Measurements from ENCODE around the gene TUG1. TPM values are rescaled to one million over a fixed set of nuclear protein-coding genes. Genes with fewer than 3 reads are reported as not detected.
A peak's percentile ranks its signal among the peaks of the same experiment; 100 is the strongest.

Gene TUG1
- total RNA-seq, 5 donors from 2014 or later (not counting 1 experiment from before 2014, with no cell fraction given), result 92.6 to 115 (median 94.8) TPM

- peaks cover 41 to 50% (median 50%) of the 10 kb centered on the region in 3 donors for H3K4me1 Mint-ChIP-seq
- peaks cover 81% of the 10 kb centered on the region for H3K36me3 Mint-ChIP-seq
- no peaks in the 10 kb centered on the region for H3K27me3 ChIP-seq (replicated peaks in 1 of 2; ENCODE audit: control insufficient read depth in 2 of 2, extremely low read depth in 1 of 2, insufficient read depth in 2 of 2, low read length in 1 of 2)
- H3K9me3 Mint-ChIP-seq, result no peaks in the 10 kb centered on the region
- POLR2A ChIA-PET, result no interaction called here
- no peaks in the 10 kb centered on the region for H3K27me3 Mint-ChIP-seq
- no peak overlapping the region for H3K4me3 ChIP-seq (ENCODE audit: control insufficient read depth in 1 of 2, extremely low read depth in 1 of 2, low read length in 1 of 2)
- 100% methylated on average over 1 of the region's 4 CpGs for WGBS (ENCODE audit: insufficient coverage)
- H3K4me3 Mint-ChIP-seq, result no peak overlapping the region
- ATAC-seq (replicated peaks in 1 of 4) (no peak), DNase-seq (no peak)
- CTCF ChIA-PET, result no interaction called here
- H3K27ac Mint-ChIP-seq, result peak overlapping the region; percentile 58 to 85
- peaks cover 0 to 32% of the 10 kb centered on the region in 2 experiments for H3K4me1 ChIP-seq (ENCODE audit: control insufficient read depth in 1 of 2, extremely low read depth in 1 of 2, insufficient read depth in 2 of 2, low read length in 2 of 2)
- H3K9me3 ChIP-seq, result no peaks in the 10 kb centered on the region
- H3K27ac ChIP-seq (ENCODE audit: low read length), result no peak overlapping the region
- peaks cover 37 to 97% of the 10 kb centered on the region in 2 donors for H3K36me3 ChIP-seq (ENCODE audit: control insufficient read depth in 2 of 2, extremely low read depth in 1 of 2, insufficient read depth in 1 of 2, low read length in 1 of 2)
Observed at GRCh38 chr22:30931541-30932300, 37.3 kb upstream of the TUG1 start.

- no peak overlapping the region for H3K27ac ChIP-seq (ENCODE audit: low read length)
- peaks cover 0 to 42% of the 10 kb centered on the region in 2 experiments for H3K4me1 ChIP-seq (ENCODE audit: control insufficient read depth in 1 of 2, extremely low read depth in 1 of 2, insufficient read depth in 2 of 2, low read length in 2 of 2)
- H3K27me3 Mint-ChIP-seq, result no peaks in the 10 kb centered on the region
- H3K4me1 Mint-ChIP-seq, result peaks cover 49 to 58% (median 49%) of the 10 kb centered on the region in 3 donors
- H3K36me3 Mint-ChIP-seq, result peaks cover 81% of the 10 kb centered on the region
- no peaks in the 10 kb centered on the region for H3K9me3 ChIP-seq
- H3K9me3 Mint-ChIP-seq, result no peaks in the 10 kb centered on the region
- POLR2A ChIA-PET, result interaction anchor here in 1 of 2 donors (0.6 kb wide), 1 partner anchor 11 kb away, joined by 4 read pairs; no protein-coding TSS in a partner anchor
- peaks cover 37 to 97% of the 10 kb centered on the region in 2 donors for H3K36me3 ChIP-seq (ENCODE audit: control insufficient read depth in 2 of 2, extremely low read depth in 1 of 2, insufficient read depth in 1 of 2, low read length in 1 of 2)
- peak overlapping the region; percentile 25 to 72 for H3K27ac Mint-ChIP-seq
- no peaks in the 10 kb centered on the region for H3K27me3 ChIP-seq (replicated peaks in 1 of 2; ENCODE audit: control insufficient read depth in 2 of 2, extremely low read depth in 1 of 2, insufficient read depth in 2 of 2, low read length in 1 of 2)
- no peak overlapping the region for H3K4me3 Mint-ChIP-seq
- CTCF ChIA-PET, result interaction anchor here in 1 of 2 donors (1.5 kb wide), 1 partner anchor 12 kb away, joined by 4 read pairs; no protein-coding TSS in a partner anchor
- no peak overlapping the region for H3K4me3 ChIP-seq (ENCODE audit: control insufficient read depth in 1 of 2, extremely low read depth in 1 of 2, low read length in 1 of 2)
- ATAC-seq (replicated peaks in 1 of 4) (no peak), DNase-seq (no peak)
- over 99% methylated on average over 16 of the region's 16 CpGs for WGBS (ENCODE audit: insufficient coverage)
Observed at GRCh38 chr22:30932661-30933060, 36.4 kb upstream of the TUG1 start.

- no peak overlapping the region for H3K4me3 Mint-ChIP-seq
- peaks cover 37 to 96% of the 10 kb centered on the region in 2 donors for H3K36me3 ChIP-seq (ENCODE audit: control insufficient read depth in 2 of 2, extremely low read depth in 1 of 2, insufficient read depth in 1 of 2, low read length in 1 of 2)
- no peak overlapping the region for H3K4me3 ChIP-seq (ENCODE audit: control insufficient read depth in 1 of 2, extremely low read depth in 1 of 2, low read length in 1 of 2)
- H3K36me3 Mint-ChIP-seq, result peaks cover 82% of the 10 kb centered on the region
- H3K27ac ChIP-seq (ENCODE audit: low read length), result no peak overlapping the region
- H3K27ac Mint-ChIP-seq, result peak overlapping the region; percentile 45 to 71
- DNase-seq (no peak), ATAC-seq (replicated peaks in 1 of 4) (no peak)
- H3K9me3 Mint-ChIP-seq, result no peaks in the 10 kb centered on the region
- H3K4me1 Mint-ChIP-seq, result peaks cover 55 to 65% (median 55%) of the 10 kb centered on the region in 3 donors
- no peaks in the 10 kb centered on the region for H3K27me3 ChIP-seq (replicated peaks in 1 of 2; ENCODE audit: control insufficient read depth in 2 of 2, extremely low read depth in 1 of 2, insufficient read depth in 2 of 2, low read length in 1 of 2)
- no peaks in the 10 kb centered on the region for H3K9me3 ChIP-seq
- POLR2A ChIA-PET, result no interaction called here
- H3K4me1 ChIP-seq (ENCODE audit: control insufficient read depth in 1 of 2, extremely low read depth in 1 of 2, insufficient read depth in 2 of 2, low read length in 2 of 2), result peaks cover 2 to 49% of the 10 kb centered on the region in 2 experiments
- WGBS (ENCODE audit: insufficient coverage), result 94% methylated on average over 6 of the region's 7 CpGs
- CTCF ChIA-PET, result interaction anchor here in 1 of 2 donors (1.5 kb wide), 1 partner anchor 13 kb away, joined by 4 read pairs; no protein-coding TSS in a partner anchor
- no peaks in the 10 kb centered on the region for H3K27me3 Mint-ChIP-seq
Observed at GRCh38 chr22:30933457-30933856, 35.6 kb upstream of the TUG1 start.

- Histone ChIP-seq H3K4me1 (ENCODE audit: control insufficient read depth in 1 of 2, extremely low read depth in 1 of 2, insufficient read depth in 2 of 2, low read length in 2 of 2) (peaks cover 6 to 54% of the 10 kb centered on the region in 2 experiments), H3K4me3 (ENCODE audit: control insufficient read depth in 1 of 2, extremely low read depth in 1 of 2, low read length in 1 of 2) (no peak overlapping the region), H3K9me3 (no peaks in the 10 kb centered on the region), H3K27me3 (replicated peaks in 1 of 2; ENCODE audit: control insufficient read depth in 2 of 2, extremely low read depth in 1 of 2, insufficient read depth in 2 of 2, low read length in 1 of 2) (no peaks in the 10 kb centered on the region), H3K27ac (ENCODE audit: low read length) (no peak overlapping the region), H3K36me3 (ENCODE audit: control insufficient read depth in 2 of 2, extremely low read depth in 1 of 2, insufficient read depth in 1 of 2, low read length in 1 of 2) (peaks cover 37 to 95% of the 10 kb centered on the region in 2 donors)
- no peaks in the 10 kb centered on the region for H3K9me3 Mint-ChIP-seq
- ChIA-PET POLR2A (interaction anchor here in 1 of 2 donors (0.6 kb wide), 1 partner anchor 148 kb away, joined by 3 read pairs; no protein-coding TSS in a partner anchor), CTCF (no interaction called here)
- DNase-seq (no peak), ATAC-seq (replicated peaks in 1 of 4) (no peak)
- H3K4me1 Mint-ChIP-seq, result peaks cover 60 to 70% (median 61%) of the 10 kb centered on the region in 3 donors
- H3K4me3 Mint-ChIP-seq, result no peak overlapping the region
- peak overlapping the region in 1 of 2 donors; percentile 71 for H3K27ac Mint-ChIP-seq
- H3K27me3 Mint-ChIP-seq, result no peaks in the 10 kb centered on the region
- peaks cover 81% of the 10 kb centered on the region for H3K36me3 Mint-ChIP-seq
- WGBS (ENCODE audit: insufficient coverage), result 92% methylated on average over 4 of the region's 8 CpGs
Observed at GRCh38 chr22:30934053-30934452, 35.0 kb upstream of the TUG1 start.

GRCh38 chr22:30940685-30941362 is 28.2 kb upstream of the TUG1 start:
- peak; percentile 31 to 70 (median 51) for DNase-seq
- H3K4me1 Mint-ChIP-seq, result peaks cover 89 to 95% (median 94%) of the 10 kb centered on the region in 3 donors
- peak overlapping the region; percentile 66 for H3K27ac ChIP-seq (ENCODE audit: low read length)
- no peaks in the 10 kb centered on the region for H3K27me3 Mint-ChIP-seq
- peak overlapping the region; percentile 54 to 64 for H3K4me3 ChIP-seq (ENCODE audit: control insufficient read depth in 1 of 2, extremely low read depth in 1 of 2, low read length in 1 of 2)
- CTCF ChIA-PET, result interaction anchor here (0.6 to 1.8 kb wide), 6 partner anchors 20 to 316 kb away, joined by 3 to 9 read pairs (median 4); partner anchors contain the start of genes MORC2 (in 1 of the 2) and TUG1 (in 1 of the 2)
- peak overlapping the region; percentile 74 to 85 (median 79) for H3K4me3 Mint-ChIP-seq
- 23% methylated on average over 7 of the region's 7 CpGs for WGBS (ENCODE audit: insufficient coverage)
- peaks cover 9 to 65% of the 10 kb centered on the region in 2 donors for H3K36me3 ChIP-seq (ENCODE audit: control insufficient read depth in 2 of 2, extremely low read depth in 1 of 2, insufficient read depth in 1 of 2, low read length in 1 of 2)
- H3K27ac Mint-ChIP-seq, result peak overlapping the region; percentile 97 to 98
- H3K9me3 Mint-ChIP-seq, result no peaks in the 10 kb centered on the region
- POLR2A ChIA-PET, result interaction anchor here (0.6 to 1.1 kb wide), 3 partner anchors 27 to 381 kb away, joined by 5 read pairs; partner anchors contain the start of genes MORC2 (in 1 of the 2) and TUG1 (in 1 of the 2)
- H3K9me3 ChIP-seq, result no peaks in the 10 kb centered on the region
- H3K27me3 ChIP-seq (replicated peaks in 1 of 2; ENCODE audit: control insufficient read depth in 2 of 2, extremely low read depth in 1 of 2, insufficient read depth in 2 of 2, low read length in 1 of 2), result no peaks in the 10 kb centered on the region
- H3K36me3 Mint-ChIP-seq, result peaks cover 71% of the 10 kb centered on the region
- peak; percentile 83 to 86 (median 83) for ATAC-seq (replicated peaks in 1 of 4)
- H3K4me1 ChIP-seq (ENCODE audit: control insufficient read depth in 1 of 2, extremely low read depth in 1 of 2, insufficient read depth in 2 of 2, low read length in 2 of 2), result peaks cover 52 to 82% of the 10 kb centered on the region in 2 experiments

GRCh38 chr22:30941363-30941740 is 27.7 kb upstream of the TUG1 start:
- H3K27ac Mint-ChIP-seq, result peak overlapping the region; percentile 97 to 98
- Histone ChIP-seq H3K4me1 (ENCODE audit: control insufficient read depth in 1 of 2, extremely low read depth in 1 of 2, insufficient read depth in 2 of 2, low read length in 2 of 2) (peaks cover 54 to 80% of the 10 kb centered on the region in 2 experiments), H3K27me3 (replicated peaks in 1 of 2; ENCODE audit: control insufficient read depth in 2 of 2, extremely low read depth in 1 of 2, insufficient read depth in 2 of 2, low read length in 1 of 2) (no peaks in the 10 kb centered on the region), H3K9me3 (no peaks in the 10 kb centered on the region), H3K4me3 (ENCODE audit: control insufficient read depth in 1 of 2, extremely low read depth in 1 of 2, low read length in 1 of 2) (peak overlapping the region; percentile 54 to 64), H3K27ac (ENCODE audit: low read length) (peak overlapping the region; percentile 66), H3K36me3 (ENCODE audit: control insufficient read depth in 2 of 2, extremely low read depth in 1 of 2, insufficient read depth in 1 of 2, low read length in 1 of 2) (peaks cover 7 to 65% of the 10 kb centered on the region in 2 donors)
- H3K27me3 Mint-ChIP-seq, result no peaks in the 10 kb centered on the region
- H3K9me3 Mint-ChIP-seq, result no peaks in the 10 kb centered on the region
- peaks cover 71% of the 10 kb centered on the region for H3K36me3 Mint-ChIP-seq
- peaks cover 89 to 95% (median 94%) of the 10 kb centered on the region in 3 donors for H3K4me1 Mint-ChIP-seq
- CTCF ChIA-PET, result interaction anchor here (1.1 to 1.8 kb wide), 2 partner anchors 21 kb away, joined by 3 to 9 read pairs; no protein-coding TSS in a partner anchor
- POLR2A ChIA-PET, result no interaction called here
- 69% methylated on average over 11 of the region's 11 CpGs for WGBS (ENCODE audit: insufficient coverage)
- DNase-seq, result peak in 8 of 35 experiments; percentile 5 to 43 (median 18)
- H3K4me3 Mint-ChIP-seq, result peak overlapping the region; percentile 74 to 85 (median 79)
- ATAC-seq (replicated peaks in 1 of 4), result peak; percentile 22 to 63 (median 33)

All from T-cell (primary cell).